HepG2 (cell line): Measurements from ENCODE around the gene DLG5. TPM values are rescaled to one million over a fixed set of nuclear protein-coding genes. Genes with fewer than 3 reads are reported as not detected.

Experiments
- ATAC-seq: fragments of 200-7000 bp; cut with Tn5 transposase; 3 replicates; pipeline ENCODE4 v1.9.1; 2020; ENCODE audit warnings: mild to moderate bottlenecking, moderate library complexity
- BruUV-seq: library from RNA; stranded (reverse); fragments of 400-500 nt; replicated peaks from 2 replicates; lab custom pipeline; 2021; lab: Mats Ljungman, UMichigan
- CTCF ChIA-PET: fragments of 300-600 bp; formaldehyde crosslinking; extraction: SDS; loops from one replicate; lab custom pipeline; 2021; ENCODE audit warnings: low total read pairs, inconsistent platforms, low intra/inter-chr PET ratio; lab: Yijun Ruan, JAX
- POLR2A ChIA-PET: fragments of 350-600 bp; sonication (Branson Sonifier 250); formaldehyde crosslinking; loops from one replicate; lab custom pipeline; 2020; ENCODE audit warnings: antibody characterized with exemption, inconsistent platforms; lab: Yijun Ruan, JAX
- DNase-seq: peaks from one replicate; pipeline ENCODE4 v3.0.0-alpha.2; 2015; ENCODE audit warnings: low spot score
- FAIRE-seq: peaks from 3 replicates; lab custom pipeline; 2011; peaks lifted over from hg19 to GRCh38; lab: Jason Lieb, UNC
- H2AFZ ChIP-seq: one replicate; pipeline ENCODE4 v1.6.1; 2011; ENCODE audit warnings: low read length, inconsistent platforms
- H3K27ac ChIP-seq: fragments of 300-600 bp; 3 replicates; pipeline ENCODE4 v1.8.0; 2011; ENCODE audit warnings: mixed run types, mild to moderate bottlenecking, mixed read lengths, low read length, inconsistent platforms; ENCODE audit not compliant: insufficient read depth; ENCODE audit errors: extremely low read length
- H3K27me3 ChIP-seq, 2 experiments: fragments of 200-600 bp in 1 of 2; 2 replicates in 1 of 2; 3 replicates in 1 of 2; pipeline versions ENCODE4 v1.6.0 to v1.8.0; 2011; ENCODE audit warnings: low read length in 2 of 2, mild to moderate bottlenecking in 2 of 2, moderate library complexity in 2 of 2, inconsistent platforms in 1 of 2; ENCODE audit not compliant: insufficient read depth in 2 of 2, control insufficient read depth in 1 of 2
- H3K36me3 ChIP-seq, 2 experiments: fragments of 200-600 bp in 1 of 2; replicated peaks in 1 of 2; 2 replicates in 1 of 2; 3 replicates in 1 of 2; pipeline versions ENCODE4 v1.5.1 to v1.8.0; 2011; ENCODE audit warnings: low read length in 2 of 2, inconsistent platforms in 1 of 2; ENCODE audit not compliant: insufficient read depth in 2 of 2, control insufficient read depth in 1 of 2
- H3K4me1 ChIP-seq: 2 replicates; pipeline ENCODE4 v1.5.1; 2012; ENCODE audit warnings: low read length, inconsistent platforms; ENCODE audit not compliant: insufficient read depth
- H3K4me2 ChIP-seq: 2 replicates; pipeline ENCODE4 v1.6.0; 2011; ENCODE audit warnings: low read depth, low read length, inconsistent platforms
- H3K4me3 ChIP-seq, 3 experiments: fragments of 200-600 bp in 1 of 3; sonication (generic), shearing (Covaris generic) in 1 of 3; replicated peaks in 1 of 3; 2 replicates each; pipeline ENCODE4 v1.5.1; 2011 to 2016; ENCODE audit warnings: low read length in 3 of 3, inconsistent platforms in 2 of 3, low read depth in 2 of 3, mild to moderate bottlenecking in 2 of 3, control low read depth in 1 of 3, mixed read lengths in 1 of 3; ENCODE audit not compliant: insufficient read depth in 1 of 3
- H3K79me2 ChIP-seq: one replicate; pipeline ENCODE4 v1.6.1; 2011; ENCODE audit warnings: low read length, inconsistent platforms; ENCODE audit not compliant: insufficient read depth
- H3K9ac ChIP-seq: 2 replicates; pipeline ENCODE4 v1.6.0; 2011; ENCODE audit warnings: mild to moderate bottlenecking, low read depth, low read length, inconsistent platforms; ENCODE audit not compliant: insufficient read depth
- H3K9me3 ChIP-seq: 2 replicates; pipeline ENCODE4 v1.5.1; 2012; ENCODE audit warnings: mild to moderate bottlenecking, low read length
- H4K20me1 ChIP-seq: 2 replicates; pipeline ENCODE4 v1.6.0; 2011; ENCODE audit warnings: inconsistent platforms, mild to moderate bottlenecking, low read length, moderate library complexity; ENCODE audit not compliant: insufficient read depth
- ARID4A ChIP-seq: sonication (generic); formaldehyde crosslinking; IDR thresholded peaks from 2 replicates; pipeline ENCODE4 v1.5.0; 2020; ENCODE audit warnings: mild to moderate bottlenecking, missing genetic modification reagents, borderline replicate concordance
- EED ChIP-seq: sonication (generic); formaldehyde crosslinking; IDR thresholded peaks from 2 replicates; pipeline ENCODE4 v1.5.0; 2020; ENCODE audit warnings: mild to moderate bottlenecking, missing genetic modification reagents
- ELF3 ChIP-seq: IDR thresholded peaks from 2 replicates; pipeline ENCODE4 v1.6.1; 2016; ENCODE audit warnings: missing genetic modification reagents, missing compliant biosample characterization
- GZF1 ChIP-seq: sonication (generic); formaldehyde crosslinking; IDR thresholded peaks from 2 replicates; pipeline ENCODE4 v1.5.1; 2020; ENCODE audit warnings: mild to moderate bottlenecking, missing genetic modification reagents
- KAT8 ChIP-seq: IDR thresholded peaks from 2 replicates; pipeline ENCODE4 v1.6.1; 2016; ENCODE audit warnings: missing genetic modification reagents, missing compliant biosample characterization
- MEIS1 ChIP-seq: sonication (generic); formaldehyde crosslinking; IDR thresholded peaks from 2 replicates; pipeline ENCODE4 v1.9.0; 2021; ENCODE audit warnings: mild to moderate bottlenecking, missing genetic modification reagents, moderate library complexity, borderline replicate concordance
- RBM22 ChIP-seq: fragments of 200-400 bp; formaldehyde crosslinking; optimal IDR thresholded peaks from 2 replicates; pipeline ENCODE3; 2017; ENCODE audit warnings: mild to moderate bottlenecking, low read length, moderate library complexity
- RFX1 ChIP-seq: fragments of 450-650 bp; IDR thresholded peaks from 2 replicates; pipeline ENCODE4 v1.6.1; 2017
- SMAD1 ChIP-seq: sonication (generic); formaldehyde crosslinking; IDR thresholded peaks from 2 replicates; pipeline ENCODE4 v1.4.0; 2020; ENCODE audit warnings: missing genetic modification reagents, low read depth, mild to moderate bottlenecking, borderline replicate concordance
- ZNF317 ChIP-seq: sonication (generic); formaldehyde crosslinking; IDR thresholded peaks from 2 replicates; pipeline ENCODE4 v1.5.0; 2020; ENCODE audit warnings: mild to moderate bottlenecking, missing genetic modification reagents
- whole genome bisulfite sequencing: methylation state at CpG from one replicate; pipeline ENCODE4 v1.1.6; 2017; ENCODE audit warnings: low lambda C conversion rate; 5-methylcytosine and 5-hydroxymethylcytosine counted together
- in situ Hi-C: cut with HindIII; loops from 2 replicates; pipeline ENCODE4 v1.10.0; 2017; ENCODE audit warnings: low pct_unique_long_range_greater_than_20kb; ENCODE audit not compliant: extremely low pct_ligation_motif_present
- intact Hi-C: fragments of 100-400 bp; cut with micrococcal nuclease; formaldehyde crosslinking; loops from one replicate; pipeline ENCODE4 v1.10.0; 2022; ENCODE audit not compliant: unreplicated experiment
- polyA plus RNA-seq, 8 experiments: library from polyadenylated mRNA; depleted of rRNA in 3 of 8; stranded (reverse) in 7 of 8; unstranded in 1 of 8; fragments of >200 nt; fragmentation: Illumina TruSeq in 4 of 8; extraction: Trizol in 4 of 8; gene quantifications; 2 replicates each; pipeline versions ENCODE4 v1.2.1 to v1.2.3, GENCODE V29; 2011 to 2016; ENCODE audit warnings: low read depth in 4 of 8, missing spikeins in 1 of 8, mixed read lengths in 1 of 8; ENCODE audit not compliant: insufficient read depth in 1 of 8
- total RNA-seq, 5 experiments: library from RNA; depleted of rRNA; stranded (reverse); fragments of >200 nt; fragmentation: Illumina TruSeq; extraction: Trizol; gene quantifications; 2 replicates each; pipeline ENCODE4 v1.2.3, GENCODE V29; 2016; ENCODE audit warnings: low read depth in 1 of 5
- TF ChIP-seq, protein P1 (sequence below): IDR thresholded peaks from 2 replicates; pipeline ENCODE4 v1.6.1; 2018; ENCODE audit warnings: missing genetic modification reagents, mild to moderate bottlenecking, missing compliant biosample characterization

Gene DLG5
- total and polyA plus RNA-seq, 2 of the 13 experiments (the other 11 are each of a cell fraction or from before 2014, with no cell fraction given), result 15.5 to 18.2 TPM

DNA sequence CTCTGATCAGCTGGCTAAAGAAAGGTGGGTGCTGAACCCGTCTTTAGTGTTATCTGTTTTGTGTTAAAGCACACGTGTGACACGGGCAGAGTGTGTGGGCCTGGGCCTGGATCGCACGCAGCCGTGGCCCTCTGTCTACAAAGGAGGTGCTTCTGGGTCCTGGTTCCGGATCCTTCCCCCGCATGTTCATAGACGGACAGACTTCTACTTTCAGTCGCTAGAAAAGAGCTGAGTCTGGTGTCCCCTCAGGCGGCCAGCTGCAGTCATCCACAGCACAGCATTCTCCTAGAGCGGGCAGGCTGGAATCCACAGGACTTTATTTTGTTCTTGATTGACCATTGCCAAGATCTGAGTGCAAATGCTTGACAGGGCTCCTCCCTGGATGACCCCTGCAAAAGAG is 134.4 kb downstream of the DLG5 start (continued):
- TF ChIP-seq, protein P1, sequence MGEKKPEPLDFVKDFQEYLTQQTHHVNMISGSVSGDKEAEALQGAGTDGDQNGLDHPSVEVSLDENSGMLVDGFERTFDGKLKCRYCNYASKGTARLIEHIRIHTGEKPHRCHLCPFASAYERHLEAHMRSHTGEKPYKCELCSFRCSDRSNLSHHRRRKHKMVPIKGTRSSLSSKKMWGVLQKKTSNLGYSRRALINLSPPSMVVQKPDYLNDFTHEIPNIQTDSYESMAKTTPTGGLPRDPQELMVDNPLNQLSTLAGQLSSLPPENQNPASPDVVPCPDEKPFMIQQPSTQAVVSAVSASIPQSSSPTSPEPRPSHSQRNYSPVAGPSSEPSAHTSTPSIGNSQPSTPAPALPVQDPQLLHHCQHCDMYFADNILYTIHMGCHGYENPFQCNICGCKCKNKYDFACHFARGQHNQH, result no peak
- TF ChIP-seq ARID4A (CRISPR knock-in tag), result no peak
- TF ChIP-seq ZNF317 (CRISPR knock-in tag), result no peak
- no peak for TF ChIP-seq SMAD1 (CRISPR knock-in tag)
- no peak for TF ChIP-seq KAT8 (CRISPR knock-in tag)
- TF ChIP-seq RFX1, result no peak
- TF ChIP-seq ELF3 (CRISPR knock-in tag), result no peak
- no peak for TF ChIP-seq EED

DNA sequence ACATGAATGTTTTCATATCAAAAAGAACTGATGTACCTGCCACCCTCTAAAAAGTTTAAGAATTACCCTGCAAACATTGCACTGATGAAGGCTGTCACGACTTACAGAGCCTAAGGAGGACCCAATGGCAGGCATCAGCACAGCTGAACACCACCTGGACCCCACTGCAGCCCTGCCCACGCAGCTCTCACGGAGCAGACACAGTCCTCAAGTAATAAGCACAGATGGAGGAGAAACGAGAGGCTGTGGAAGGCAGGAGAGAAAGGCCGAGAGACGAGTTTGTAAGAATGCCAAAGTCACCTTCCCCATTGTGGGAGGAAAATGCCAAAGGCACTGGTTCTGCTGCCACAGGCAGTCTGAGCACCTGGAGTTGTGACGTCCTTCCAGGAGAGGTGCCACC is 135.0 kb downstream of the DLG5 start:
- no peak overlapping the region for H2AFZ ChIP-seq
- H3K4me3 ChIP-seq, result no peak overlapping the region
- no peaks in the 10 kb centered on the region for H3K9me3 ChIP-seq
- ChIA-PET CTCF (no interaction called here), POLR2A (no interaction called here)
- H4K20me1 ChIP-seq, result no peaks in the 10 kb centered on the region
- peaks cover 28 to 52% of the 10 kb centered on the region in 2 experiments; a peak in 4 of 5 replicates for H3K36me3 ChIP-seq
- in situ Hi-C loops (no loop called here), intact Hi-C loops (no loop called here)
- 96% methylated on average over 7 of the region's 7 CpGs for WGBS
- H3K9ac ChIP-seq, result no peak overlapping the region
- no peaks in the 10 kb centered on the region for H3K4me1 ChIP-seq
- ATAC-seq (no peak), FAIRE-seq (no peak), DNase-seq (no peak)
- no peak overlapping the region for H3K4me2 ChIP-seq
- no peaks in the 10 kb centered on the region for H3K79me2 ChIP-seq
- no peak overlapping the region for H3K27ac ChIP-seq
- TF ChIP-seq MEIS1 (CRISPR knock-in tag) (no peak), RBM22 (peak; percentile 28), GZF1 (CRISPR knock-in tag) (no peak)
- TF ChIP-seq, all 625 proteins: peak for 1
- no TSS peak for BruUV-seq
- H3K27me3 ChIP-seq, result no peaks in the 10 kb centered on the region
